MG63 (cell line): ENCODE data around the gene GRID1. TPM values are rescaled to one million over a fixed set of nuclear protein-coding genes. Genes with fewer than 3 reads are reported as not detected.

ENCODE experiments used
- DNase-seq: peaks from one replicate; pipeline ENCODE4 v3.0.0-alpha.2; 2020
- H3K27me3 ChIP-seq: fragments of 250-450 bp; sonication (Bioruptor Pico); 2 replicates; pipeline ENCODE4 v1.5.1; 2020; ENCODE audit warnings: mild to moderate bottlenecking, moderate library complexity
- H3K36me3 ChIP-seq: fragments of 250-450 bp; sonication (Bioruptor Pico); 2 replicates; pipeline ENCODE4 v1.5.1; 2020; ENCODE audit warnings: mild to moderate bottlenecking, moderate library complexity
- H3K4me3 ChIP-seq: fragments of 250-450 bp; sonication (Bioruptor Pico); 2 replicates; pipeline ENCODE4 v1.5.1; 2020; ENCODE audit warnings: mild to moderate bottlenecking, moderate library complexity
- H3K9me3 ChIP-seq: fragments of 250-450 bp; sonication (Bioruptor Pico); 2 replicates; pipeline ENCODE4 v1.5.1; 2020; ENCODE audit warnings: mild to moderate bottlenecking, moderate library complexity
- total RNA-seq: library from RNA; depleted of rRNA; stranded (reverse); fragments of >200 nt; shearing (Covaris generic); gene quantifications from 2 replicates; pipeline ENCODE4 v1.2.3, GENCODE V29; 2014; ENCODE audit warnings: low replicate concordance

GRID1 gene
- total RNA-seq, 1 experiment from 2014 or later = 0.10 TPM

DNA sequence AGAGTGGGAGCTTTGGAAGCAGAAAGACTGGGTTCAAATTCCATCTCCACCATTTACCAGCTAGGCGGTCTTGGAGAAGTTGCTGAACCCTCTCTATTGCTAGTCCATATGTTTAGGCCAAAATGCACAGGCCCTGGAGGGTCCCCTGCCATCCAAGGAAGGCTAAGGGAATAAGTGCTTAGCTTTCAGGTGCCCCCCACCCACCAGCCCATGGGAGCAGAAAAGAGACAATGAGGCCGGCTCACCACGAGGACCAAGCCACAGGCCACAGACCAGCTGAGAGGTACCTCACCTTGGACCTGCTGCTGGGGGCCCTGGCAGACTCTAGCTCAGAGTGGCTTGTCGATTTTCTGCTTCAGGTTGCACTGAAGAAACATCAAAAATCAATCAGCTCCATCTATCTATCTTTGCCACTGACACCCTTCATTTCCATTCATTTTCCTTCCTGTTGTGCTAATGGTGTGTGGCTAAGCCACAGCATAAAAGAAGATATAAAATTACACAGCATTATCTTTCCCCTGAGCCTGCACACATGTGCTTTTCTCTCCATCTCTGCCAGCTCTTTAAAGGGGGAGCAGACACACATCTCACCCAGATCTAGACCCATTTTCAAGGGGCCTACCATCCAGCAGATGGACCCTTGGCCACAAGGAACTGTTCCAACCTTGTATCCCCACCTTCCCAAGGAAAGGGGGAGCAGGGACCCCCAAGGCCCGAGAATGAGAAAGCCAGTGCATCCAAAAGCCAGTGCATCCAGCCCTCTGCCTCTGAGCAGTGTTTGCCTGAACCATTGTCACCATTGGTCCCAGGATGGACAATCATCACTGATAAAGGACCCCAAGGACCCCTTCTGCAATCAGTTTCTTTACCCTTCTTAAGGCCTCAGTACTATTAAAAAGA, 65.4 kb downstream of the GRID1 start:
- H3K27me3 ChIP-seq = peaks cover 3% of the 10 kb centered on the region; the same call in 1 of the 2 replicates
- H3K36me3 ChIP-seq = no peaks in the 10 kb centered on the region
- no peak overlapping the region for H3K4me3 ChIP-seq
- no peaks in the 10 kb centered on the region for H3K9me3 ChIP-seq
- no peak for DNase-seq

DNA sequence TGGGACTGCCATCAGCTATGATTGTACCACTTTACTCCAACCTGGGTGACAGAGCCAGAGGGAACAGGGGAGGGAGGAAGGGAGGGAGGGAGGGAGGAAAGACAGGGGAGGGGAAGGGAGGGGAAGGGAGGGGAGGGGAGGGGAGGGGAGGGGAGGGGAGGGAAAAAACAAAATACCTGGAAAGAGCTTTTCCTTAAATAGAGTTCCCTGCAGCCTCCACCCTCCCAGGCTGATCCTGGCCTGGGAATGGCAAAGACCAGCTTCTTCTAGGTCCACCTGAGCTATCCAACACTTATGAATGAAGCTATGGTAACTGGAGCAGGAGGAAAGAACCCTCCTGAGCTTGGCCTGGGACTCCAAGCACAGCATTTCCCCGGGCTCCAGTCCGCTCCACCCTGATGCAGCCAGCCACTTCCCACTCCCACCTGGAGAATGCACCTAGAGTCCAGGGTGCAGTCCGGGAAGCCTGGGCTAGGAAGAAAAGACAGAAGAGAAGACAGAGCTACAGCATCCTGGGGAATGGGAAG, 66.1 kb downstream of the GRID1 start:
- no peaks in the 10 kb centered on the region for H3K36me3 ChIP-seq
- peaks cover 3% of the 10 kb centered on the region; the same call in 1 of the 2 replicates for H3K27me3 ChIP-seq
- no peaks in the 10 kb centered on the region for H3K9me3 ChIP-seq
- H3K4me3 ChIP-seq = no peak overlapping the region
- DNase-seq = no peak

DNA sequence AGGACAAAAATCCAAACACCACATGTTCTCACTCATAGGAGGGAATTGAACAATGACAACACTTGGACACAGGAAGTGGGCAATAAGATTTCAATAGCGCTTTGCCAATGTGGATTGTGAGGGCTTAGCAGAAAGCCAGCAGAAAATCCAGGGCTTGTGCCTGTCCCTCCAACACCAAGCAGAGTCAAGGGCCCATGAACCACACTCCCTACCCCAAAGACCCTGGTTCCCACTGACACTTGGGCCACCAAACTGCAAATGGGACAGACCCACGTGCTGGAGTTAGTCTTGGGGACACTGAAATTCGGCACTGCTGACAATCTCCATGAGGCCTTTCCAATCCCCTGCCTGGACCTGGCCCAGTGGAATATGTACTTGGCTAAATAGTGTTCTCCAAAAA, 67.0 kb downstream of the GRID1 start:
- Histone ChIP-seq H3K9me3 (no peaks in the 10 kb centered on the region), H3K4me3 (no peak overlapping the region), H3K27me3 (peaks cover 3% of the 10 kb centered on the region; the same call in 1 of the 2 replicates), H3K36me3 (no peaks in the 10 kb centered on the region)
- no peak for DNase-seq

DNA sequence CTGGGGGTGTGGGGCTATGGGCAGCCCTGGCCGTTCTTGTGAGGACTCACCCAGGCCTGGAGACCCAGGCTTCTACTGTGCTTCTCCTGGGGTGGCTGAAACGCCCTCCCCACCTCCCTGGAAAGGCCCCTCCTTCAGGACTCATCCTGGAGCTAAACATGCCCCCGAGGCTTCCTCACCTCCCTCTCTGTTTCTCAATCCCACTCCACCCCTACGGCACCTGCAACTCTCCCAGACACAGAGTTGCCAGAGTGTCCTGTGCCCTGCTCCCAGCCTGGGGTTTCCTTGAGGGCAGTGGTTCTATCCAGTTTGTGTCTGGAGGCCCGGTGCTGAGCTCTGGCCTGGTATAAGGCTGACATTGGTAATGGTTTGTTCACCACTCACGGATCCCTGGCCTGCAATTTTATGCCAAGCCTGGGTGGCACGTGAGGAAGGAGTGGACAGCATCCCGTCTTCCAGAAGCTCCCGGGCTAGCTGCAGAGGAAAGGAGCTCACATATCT, 68.0 kb downstream of the GRID1 start:
- Histone ChIP-seq H3K9me3 (no peaks in the 10 kb centered on the region), H3K27me3 (peaks cover 3% of the 10 kb centered on the region; the same call in 1 of the 2 replicates), H3K36me3 (no peaks in the 10 kb centered on the region), H3K4me3 (no peak overlapping the region)
- DNase-seq = no peak

DNA sequence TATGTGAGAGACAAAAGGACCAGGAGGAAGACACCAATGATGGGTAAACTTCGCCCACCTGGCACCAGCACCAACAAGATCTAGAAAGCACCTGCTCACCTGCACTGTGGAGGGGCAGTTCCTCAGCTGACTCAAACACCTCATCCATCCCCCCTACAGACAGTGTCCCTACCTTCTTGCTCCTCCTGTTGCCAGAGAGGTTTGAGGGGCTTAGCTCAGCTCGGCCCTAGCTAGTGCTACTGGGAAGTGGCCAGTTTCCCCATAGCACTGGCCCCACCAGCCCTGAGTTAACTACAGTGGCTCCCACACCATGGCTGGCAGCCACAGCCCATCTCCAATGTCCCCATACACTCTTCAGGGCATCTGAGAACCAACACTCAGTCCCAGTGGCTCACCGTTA, 70.8 kb downstream of the GRID1 start:
- no peaks in the 10 kb centered on the region for H3K9me3 ChIP-seq
- H3K4me3 ChIP-seq = no peak overlapping the region
- no peaks in the 10 kb centered on the region for H3K36me3 ChIP-seq
- peaks cover 3% of the 10 kb centered on the region; the same call in 1 of the 2 replicates for H3K27me3 ChIP-seq
- DNase-seq = no peak

DNA sequence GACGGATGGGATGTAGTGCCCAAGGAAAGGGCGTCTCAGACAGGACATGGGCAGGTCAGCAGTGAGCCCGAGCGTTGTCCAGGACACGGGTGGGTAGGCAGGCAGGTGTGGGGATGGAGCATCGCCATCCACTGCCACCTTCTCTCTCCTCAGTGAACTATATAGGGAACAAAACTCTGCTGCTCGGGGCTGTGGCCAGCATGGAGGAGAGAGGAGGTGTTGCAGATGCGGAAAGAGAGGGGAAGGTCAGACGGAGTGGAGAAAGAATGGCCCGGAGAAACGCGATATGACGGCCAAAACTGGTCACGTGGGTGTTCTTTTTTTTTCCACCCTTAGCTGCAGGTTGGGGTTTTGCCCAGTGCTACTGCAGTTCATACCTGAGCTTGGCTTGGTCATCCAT, 71.2 kb downstream of the GRID1 start:
- Histone ChIP-seq H3K36me3 (no peaks in the 10 kb centered on the region), H3K4me3 (no peak overlapping the region), H3K27me3 (peaks cover 3% of the 10 kb centered on the region; the same call in 1 of the 2 replicates), H3K9me3 (no peaks in the 10 kb centered on the region)
- no peak for DNase-seq

DNA sequence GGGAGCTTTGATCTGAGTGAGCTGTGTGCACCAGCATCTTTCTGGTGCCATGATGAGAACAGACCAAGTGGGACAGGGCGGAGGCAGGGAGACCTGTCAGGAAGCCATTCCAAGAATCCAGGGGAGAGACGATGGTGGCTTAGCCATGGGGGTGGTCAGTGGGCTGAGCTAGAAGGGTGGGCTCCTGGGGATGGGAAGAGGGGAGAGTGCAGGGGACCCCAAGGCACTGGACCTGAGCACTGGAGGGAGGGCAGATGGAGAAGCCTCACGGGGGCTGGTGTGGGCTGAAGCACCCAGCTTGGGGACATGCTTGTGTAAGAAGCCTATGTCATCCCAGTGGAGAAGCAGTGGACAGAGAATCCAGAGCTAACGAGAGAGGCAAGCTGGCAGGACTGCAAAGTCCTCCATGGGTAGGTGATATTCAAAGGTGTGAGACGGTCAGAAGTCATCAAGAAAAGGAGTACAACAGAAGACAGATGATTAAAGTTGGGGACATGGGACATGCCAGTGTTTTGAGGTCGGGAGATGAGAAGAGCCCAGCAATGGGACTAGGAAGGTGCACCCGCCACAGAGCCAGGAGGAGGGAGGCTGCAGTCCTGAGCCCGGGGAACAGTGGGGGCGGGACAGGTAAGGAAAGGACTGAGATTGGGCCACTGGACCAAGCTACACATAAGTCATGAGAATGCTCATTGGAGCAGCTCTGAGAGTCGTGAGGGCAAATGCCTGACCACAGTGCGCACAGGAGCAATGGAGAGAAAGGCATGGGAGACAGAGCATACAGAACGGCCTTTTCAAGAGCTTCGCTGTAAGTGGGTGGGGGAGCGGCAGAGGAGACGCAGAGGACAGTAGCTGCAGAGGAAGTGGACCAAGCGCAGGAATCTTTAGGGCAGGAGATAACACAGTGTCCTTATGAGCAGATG, 72.0 kb downstream of the GRID1 start:
- Histone ChIP-seq H3K27me3 (peaks cover 3% of the 10 kb centered on the region; the same call in 1 of the 2 replicates), H3K4me3 (no peak overlapping the region), H3K9me3 (no peaks in the 10 kb centered on the region), H3K36me3 (no peaks in the 10 kb centered on the region)
- DNase-seq = no peak

DNA sequence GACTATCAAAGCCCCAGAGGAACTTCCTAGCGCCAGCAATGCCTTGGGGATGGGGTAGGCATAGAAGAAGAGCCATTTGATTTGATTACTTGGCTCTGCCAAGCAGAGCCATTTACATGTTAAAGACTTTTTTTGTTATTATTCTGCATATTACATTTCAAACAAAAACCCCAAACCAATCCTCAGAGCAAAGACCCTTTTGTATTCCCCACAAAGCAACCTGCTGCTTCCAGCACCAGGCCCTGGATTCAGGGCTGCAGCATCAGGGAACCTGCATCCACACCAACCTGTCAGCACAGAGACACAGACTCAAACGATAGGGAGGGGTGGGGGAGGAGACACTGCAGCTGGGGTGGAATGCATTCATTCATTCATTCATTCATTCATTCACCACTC, 73.2 kb downstream of the GRID1 start:
- H3K36me3 ChIP-seq = no peaks in the 10 kb centered on the region
- H3K9me3 ChIP-seq = no peaks in the 10 kb centered on the region

DNA sequence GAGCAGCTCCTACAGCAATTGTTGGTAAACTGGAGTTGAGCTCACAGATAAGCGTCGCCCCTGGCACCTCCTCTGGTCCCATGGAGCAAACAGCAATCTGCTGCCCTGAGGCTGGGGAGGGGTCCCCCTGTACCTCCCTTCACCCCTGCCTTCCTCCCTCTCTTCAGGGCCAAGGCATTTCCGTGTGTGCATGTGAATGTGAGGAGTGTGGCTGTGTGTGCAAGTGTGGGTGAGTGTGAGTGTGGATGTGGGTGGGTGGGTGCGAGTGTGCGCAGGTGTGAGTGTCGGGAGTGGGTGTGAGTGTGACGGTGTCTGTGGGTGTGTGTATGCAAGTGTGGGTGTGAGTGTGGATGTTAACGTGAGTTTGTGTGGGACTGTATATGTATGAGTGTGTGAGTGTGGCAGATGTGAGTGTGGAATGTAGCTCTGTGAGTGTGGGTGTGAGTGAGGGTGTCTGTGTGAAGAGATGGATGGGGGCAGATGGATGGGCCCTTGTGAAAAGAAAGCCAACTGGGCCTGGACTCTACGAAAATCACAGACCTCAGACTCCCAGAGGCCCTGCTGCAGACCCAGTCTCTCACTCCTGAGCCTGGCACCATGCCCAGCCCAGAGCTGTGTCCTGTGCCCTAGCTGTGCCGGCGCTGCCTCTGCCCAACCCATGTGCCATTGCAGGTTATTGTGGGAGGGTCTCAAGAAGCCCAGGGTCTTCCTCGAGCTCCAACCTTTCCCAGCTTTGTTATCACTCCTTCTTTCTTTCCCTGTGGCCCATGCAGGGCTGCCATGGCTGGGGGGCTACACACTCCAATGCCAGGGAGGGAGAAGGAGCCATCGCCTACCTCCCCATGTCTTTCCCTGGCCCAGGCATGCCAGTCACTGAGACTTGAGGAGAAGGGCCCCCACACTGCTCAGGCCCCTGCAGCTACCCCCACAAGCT, 73.9 kb downstream of the GRID1 start:
- no peak overlapping the region for H3K4me3 ChIP-seq
- no peaks in the 10 kb centered on the region for H3K9me3 ChIP-seq
- H3K36me3 ChIP-seq = no peaks in the 10 kb centered on the region
- H3K27me3 ChIP-seq = peaks cover 3% of the 10 kb centered on the region; the same call in 1 of the 2 replicates
- DNase-seq = no peak

More for the DNA sequence above, 73.2 kb downstream of the GRID1 start:
- no peak overlapping the region for H3K4me3 ChIP-seq
- no peak for DNase-seq
- H3K27me3 ChIP-seq = peaks cover 3% of the 10 kb centered on the region; the same call in 1 of the 2 replicates

DNA sequence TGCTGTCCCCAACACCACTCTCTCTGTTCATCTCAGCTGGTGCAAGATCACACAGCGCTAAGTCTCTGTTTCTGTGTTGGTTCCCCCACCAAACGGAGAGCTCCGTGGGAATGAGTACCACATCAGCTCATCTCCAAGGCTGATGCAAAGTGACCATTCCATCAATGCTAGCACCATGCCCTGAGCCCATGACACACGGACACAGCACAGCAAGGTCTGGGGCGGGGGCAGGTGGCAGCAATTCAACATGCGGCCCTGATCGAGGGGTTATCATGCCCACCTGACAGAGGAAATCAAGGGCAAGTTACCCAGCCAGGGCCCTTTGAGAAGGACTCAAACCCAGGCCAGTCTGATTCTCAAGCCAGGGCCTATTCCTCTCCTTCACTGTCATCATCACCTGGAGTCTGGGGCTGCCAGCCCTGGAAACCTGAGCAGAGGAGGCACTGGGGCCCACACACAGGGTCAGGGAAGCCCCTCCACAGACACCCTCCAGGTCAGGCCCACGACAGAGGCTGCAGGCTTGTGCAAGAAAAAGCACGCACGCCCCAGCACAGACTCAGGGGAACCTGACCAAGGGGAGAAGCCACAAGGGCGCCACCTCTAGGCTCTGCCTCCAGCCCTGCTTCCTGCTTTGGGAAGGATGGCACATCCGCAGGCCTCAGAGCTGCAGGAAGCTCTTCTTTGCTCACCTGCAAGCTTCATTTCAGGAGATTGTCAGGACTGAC, 74.8 kb downstream of the GRID1 start:
- Histone ChIP-seq H3K4me3 (no peak overlapping the region), H3K36me3 (no peaks in the 10 kb centered on the region), H3K27me3 (no peaks in the 10 kb centered on the region), H3K9me3 (no peaks in the 10 kb centered on the region)
- no peak for DNase-seq

DNA sequence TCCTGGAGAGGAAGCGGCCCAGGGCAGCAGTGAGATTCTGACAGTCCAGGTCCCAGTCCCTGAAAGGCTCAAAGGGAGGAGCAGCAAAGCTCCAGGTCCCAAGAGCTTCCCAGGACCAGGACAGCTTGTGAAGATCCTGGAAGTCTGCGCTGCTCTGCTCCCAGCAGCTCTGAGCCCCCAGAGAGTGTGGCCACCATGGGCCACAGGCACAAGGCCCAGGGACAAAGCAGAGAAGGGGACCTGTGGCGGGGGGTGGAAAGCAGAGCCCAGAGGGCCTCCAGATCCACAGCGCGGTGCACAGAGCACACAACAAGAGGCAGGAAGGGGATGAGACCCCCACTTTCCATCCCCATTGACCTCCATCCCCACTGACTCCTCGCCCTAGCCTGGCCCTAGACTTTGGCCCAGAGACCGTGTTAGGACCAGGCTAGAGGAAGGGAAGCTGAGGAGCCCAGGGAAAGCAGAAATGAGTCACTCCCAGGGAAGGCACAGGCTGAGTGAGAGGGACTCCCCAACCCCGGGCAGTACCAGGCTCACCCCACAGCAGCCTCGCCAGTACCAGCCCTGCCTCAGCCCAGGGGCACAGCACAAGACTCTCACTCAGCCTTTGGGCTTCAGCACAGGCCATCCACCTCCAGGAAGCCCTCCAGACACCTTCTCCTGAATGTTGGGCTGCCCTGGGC, 75.5 kb downstream of the GRID1 start:
- H3K9me3 ChIP-seq = no peaks in the 10 kb centered on the region
- H3K36me3 ChIP-seq = no peaks in the 10 kb centered on the region
- DNase-seq = no peak
- no peaks in the 10 kb centered on the region for H3K27me3 ChIP-seq
- H3K4me3 ChIP-seq = no peak overlapping the region

DNA sequence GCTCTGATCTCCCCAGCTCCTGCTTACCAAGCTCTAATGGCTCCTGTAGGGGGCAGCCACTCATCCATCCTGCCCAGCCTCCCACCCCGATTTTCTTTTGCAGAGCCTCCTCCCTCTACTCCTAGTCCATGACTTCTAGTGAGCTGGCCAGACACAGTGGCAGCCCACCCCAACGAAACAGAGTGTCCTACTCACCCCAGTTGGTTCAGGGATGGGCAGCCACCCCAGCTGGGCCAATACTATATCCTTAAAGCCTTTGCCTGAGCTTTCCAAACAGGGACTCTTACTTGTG, 77.1 kb downstream of the GRID1 start:
- H3K36me3 ChIP-seq = no peaks in the 10 kb centered on the region
- no peak overlapping the region for H3K4me3 ChIP-seq
- no peaks in the 10 kb centered on the region for H3K27me3 ChIP-seq
- no peaks in the 10 kb centered on the region for H3K9me3 ChIP-seq
- no peak for DNase-seq

DNA sequence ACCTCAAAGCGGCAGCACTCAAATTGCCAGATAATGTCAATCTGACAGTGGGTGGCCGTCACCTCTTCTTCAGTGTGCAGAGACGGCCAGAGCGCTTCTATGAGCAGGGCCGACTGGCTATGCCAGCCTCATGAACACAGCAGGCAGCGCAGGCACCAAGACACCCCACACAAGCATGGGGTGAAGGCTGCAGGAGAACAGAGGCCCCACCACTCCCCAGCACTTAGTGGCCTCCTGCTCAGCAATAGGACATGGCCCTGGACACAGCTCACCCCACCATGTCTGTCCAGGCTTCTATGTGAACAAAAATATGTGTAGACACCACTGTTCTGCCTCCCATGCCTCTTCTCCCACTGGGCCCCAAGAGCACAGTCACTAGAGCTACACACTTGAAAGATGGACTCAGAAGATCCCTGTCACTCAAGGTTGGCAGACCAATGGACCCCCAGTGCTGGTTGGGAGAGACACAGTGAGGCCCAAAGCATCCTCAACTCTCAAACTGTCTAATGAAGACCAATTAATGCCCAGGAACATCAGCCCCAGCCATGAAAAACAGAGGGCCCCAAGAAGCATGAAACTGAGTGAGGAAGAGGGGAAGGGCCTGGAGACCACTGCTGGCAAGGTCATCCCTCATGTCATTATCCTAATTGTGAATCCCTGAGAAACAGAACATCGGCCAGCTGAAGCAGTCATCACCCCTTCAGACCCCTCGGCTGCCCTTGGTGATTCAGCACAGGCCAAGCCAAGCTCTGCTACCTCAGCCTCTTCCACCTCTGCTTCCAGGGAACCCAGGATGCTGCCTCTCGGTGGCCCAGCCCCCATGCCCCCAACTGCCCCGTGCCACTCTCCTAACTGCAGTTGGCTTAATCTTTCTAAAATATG, 77.7 kb downstream of the GRID1 start:
- Histone ChIP-seq H3K9me3 (no peaks in the 10 kb centered on the region), H3K27me3 (no peaks in the 10 kb centered on the region), H3K4me3 (no peak overlapping the region), H3K36me3 (no peaks in the 10 kb centered on the region)
- no peak for DNase-seq

DNA sequence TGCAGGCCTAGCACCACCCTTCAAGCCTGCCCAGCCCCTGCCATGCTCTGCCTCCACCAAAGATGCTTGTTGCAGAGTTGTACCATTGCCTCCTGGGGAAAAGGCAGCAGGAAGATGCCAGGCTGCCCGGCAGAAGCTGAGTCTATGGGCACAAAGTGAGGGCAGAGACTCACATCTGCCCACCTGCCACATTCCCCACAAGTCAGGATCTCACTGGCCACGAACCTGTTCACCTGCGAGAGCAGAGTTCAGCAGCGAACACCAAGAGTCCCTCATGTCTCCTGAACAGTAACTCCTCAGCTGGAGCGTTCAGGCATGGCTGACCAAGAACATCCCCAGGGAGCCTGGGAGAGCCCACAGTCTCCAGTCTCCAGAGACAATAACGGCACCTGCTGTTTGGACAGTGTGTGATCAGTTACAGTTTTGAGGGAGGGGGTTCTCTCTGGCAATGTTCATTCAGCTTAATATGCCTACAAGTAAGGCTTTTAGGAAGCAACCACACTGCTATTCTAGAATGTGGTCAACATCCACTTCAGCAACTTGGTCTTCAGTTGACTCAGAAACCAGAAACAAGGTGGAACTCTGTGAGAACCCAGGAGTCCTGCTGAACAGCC, 78.5 kb downstream of the GRID1 start:
- DNase-seq = no peak
- H3K36me3 ChIP-seq = no peaks in the 10 kb centered on the region

More for the DNA sequence above, 78.5 kb downstream of the GRID1 start:
- Histone ChIP-seq H3K4me3 (no peak overlapping the region), H3K27me3 (no peaks in the 10 kb centered on the region), H3K9me3 (no peaks in the 10 kb centered on the region)
